ENCODE data around the gene ARHGEF28. TPM values are rescaled to one million over a fixed set of nuclear protein-coding genes. Genes with fewer than 3 reads are reported as not detected.

Gene ARHGEF28
- total RNA-seq, 1 experiment from 2014 or later = 6.1 TPM

DNA sequence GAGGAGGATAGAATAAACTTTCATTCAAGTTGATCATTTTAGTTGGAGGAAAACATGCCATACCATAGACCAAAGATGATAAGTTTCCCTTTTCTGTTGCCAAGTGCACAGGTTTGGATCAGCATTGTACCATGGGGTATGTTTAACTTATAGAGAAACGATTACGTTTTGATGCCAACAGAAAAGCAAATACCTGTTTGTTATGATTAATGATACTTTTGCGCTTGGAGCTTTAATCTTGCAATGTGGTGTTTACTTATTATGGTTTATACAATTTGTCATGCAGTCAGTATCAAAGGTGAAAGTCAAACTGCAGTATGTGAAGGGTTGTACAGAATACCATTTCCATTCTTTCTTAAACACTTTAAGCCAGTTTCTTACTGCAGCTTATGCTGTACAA is 13.2 kb upstream of the ARHGEF28 start:
- ChIA-PET CTCF (no interaction called here), RAD21 (ENCODE audit: low non-redundant PET in 1 of 2, low total read pairs in 2 of 2, uncharacterized antibody in 2 of 2, unreplicated experiment in 2 of 2) (no interaction called here), POLR2A (no interaction called here)
- Histone ChIP-seq H3K9ac (ENCODE audit: low read length) (no peak overlapping the region), H3K4me3 (replicated peaks in 1 of 2; ENCODE audit: low read depth in 1 of 2, low read length in 2 of 2) (no peak overlapping the region), H4K20me1 (ENCODE audit: insufficient read depth) (no peaks in the 10 kb centered on the region), H3K27ac (ENCODE audit: low read depth, low read length) (no peak overlapping the region), H3K4me1 (ENCODE audit: control insufficient read depth in 1 of 2, insufficient read depth in 2 of 2, low read length in 2 of 2) (peaks cover 0 to 12% of the 10 kb centered on the region in 2 experiments; a peak in 2 of 4 replicates), H3K9me3 (ENCODE audit: control insufficient read depth in 1 of 2, insufficient read depth in 1 of 2, low read depth in 1 of 2, low read length in 2 of 2) (no peaks in the 10 kb centered on the region), H2AFZ (ENCODE audit: low read depth, low read length, poor library complexity, severe bottlenecking) (no peak overlapping the region), H3K9me2 (ENCODE audit: insufficient read depth) (no peaks in the 10 kb centered on the region), H3K36me3 (ENCODE audit: control insufficient read depth in 1 of 2, insufficient read depth in 2 of 2, low read length in 2 of 2) (no peaks in the 10 kb centered on the region), H3K27me3 (ENCODE audit: insufficient read depth, low read length) (no peaks in the 10 kb centered on the region), H3K79me2 (ENCODE audit: insufficient read depth, low read length) (no peaks in the 10 kb centered on the region), H3K4me2 (ENCODE audit: low read length) (no peak overlapping the region)
- DNase-seq (ENCODE audit: low read depth, low spot score) (no peak), ATAC-seq (no peak)
- intact Hi-C loops (cut with micrococcal nuclease) = no loop called here
- TF ChIP-seq ZNF274 (IDR thresholded peaks at IDR 0.05; ENCODE audit: low read depth, low read length) (no peak), EZH2 (IDR thresholded peaks at IDR 0.05) (no peak), TCF7L2 (IDR thresholded peaks at IDR 0.05; ENCODE audit: borderline replicate concordance, extremely low read depth, insufficient read depth, insufficient read length) (no peak), ELF1 (IDR thresholded peaks at IDR 0.05; ENCODE audit: borderline replicate concordance, low read depth) (no peak), JUND (IDR thresholded peaks at IDR 0.05) (no peak)
- TF ChIP-seq, protein P1, sequence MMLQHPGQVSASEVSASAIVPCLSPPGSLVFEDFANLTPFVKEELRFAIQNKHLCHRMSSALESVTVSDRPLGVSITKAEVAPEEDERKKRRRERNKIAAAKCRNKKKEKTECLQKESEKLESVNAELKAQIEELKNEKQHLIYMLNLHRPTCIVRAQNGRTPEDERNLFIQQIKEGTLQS (IDR thresholded peaks at IDR 0.05) = no peak
- TF ChIP-seq, protein P2, sequence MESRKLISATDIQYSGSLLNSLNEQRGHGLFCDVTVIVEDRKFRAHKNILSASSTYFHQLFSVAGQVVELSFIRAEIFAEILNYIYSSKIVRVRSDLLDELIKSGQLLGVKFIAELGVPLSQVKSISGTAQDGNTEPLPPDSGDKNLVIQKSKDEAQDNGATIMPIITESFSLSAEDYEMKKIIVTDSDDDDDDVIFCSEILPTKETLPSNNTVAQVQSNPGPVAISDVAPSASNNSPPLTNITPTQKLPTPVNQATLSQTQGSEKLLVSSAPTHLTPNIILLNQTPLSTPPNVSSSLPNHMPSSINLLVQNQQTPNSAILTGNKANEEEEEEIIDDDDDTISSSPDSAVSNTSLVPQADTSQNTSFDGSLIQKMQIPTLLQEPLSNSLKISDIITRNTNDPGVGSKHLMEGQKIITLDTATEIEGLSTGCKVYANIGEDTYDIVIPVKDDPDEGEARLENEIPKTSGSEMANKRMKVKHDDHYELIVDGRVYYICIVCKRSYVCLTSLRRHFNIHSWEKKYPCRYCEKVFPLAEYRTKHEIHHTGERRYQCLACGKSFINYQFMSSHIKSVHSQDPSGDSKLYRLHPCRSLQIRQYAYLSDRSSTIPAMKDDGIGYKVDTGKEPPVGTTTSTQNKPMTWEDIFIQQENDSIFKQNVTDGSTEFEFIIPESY (IDR thresholded peaks at IDR 0.05; ENCODE audit: extremely low read depth, insufficient replicate concordance, low read length) = no peak
- no TSS peak for BruUV-seq (replicated peaks)

DNA sequence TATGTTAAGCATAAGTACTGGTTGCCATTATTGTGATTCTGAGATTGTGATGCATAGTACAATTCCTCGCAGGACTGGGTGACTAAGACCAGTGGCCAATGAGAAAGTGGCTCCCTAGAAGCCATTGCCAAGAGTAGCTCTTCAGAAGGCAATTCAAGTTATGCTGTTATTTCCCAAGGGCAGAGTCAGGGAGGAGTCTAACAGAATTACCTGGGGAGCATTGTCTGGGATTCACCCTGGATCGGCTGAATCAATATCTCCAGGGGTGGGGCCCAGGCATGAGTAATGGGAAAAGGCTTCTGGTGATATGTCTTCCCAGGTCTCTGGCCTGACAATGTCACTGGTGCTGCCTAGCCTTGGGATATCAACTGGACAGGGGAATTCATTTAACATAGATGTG is 10.9 kb upstream of the ARHGEF28 start:
- BruUV-seq (replicated peaks) = no TSS peak
- CTCF ChIA-PET = interaction anchor here (1.4 kb wide), 1 partner anchor 18 kb away, joined by 4 read pairs; no protein-coding TSS in a partner anchor

More for the DNA sequence above, 10.9 kb upstream of the ARHGEF28 start:
- Histone ChIP-seq H3K4me3 (replicated peaks in 1 of 2; ENCODE audit: low read depth in 1 of 2, low read length in 2 of 2) (no peak overlapping the region), H3K9ac (ENCODE audit: low read length) (no peak overlapping the region), H4K20me1 (ENCODE audit: insufficient read depth) (no peaks in the 10 kb centered on the region), H3K4me2 (ENCODE audit: low read length) (peak overlapping the region; percentile 28), H3K27me3 (ENCODE audit: insufficient read depth, low read length) (no peaks in the 10 kb centered on the region), H2AFZ (ENCODE audit: low read depth, low read length, poor library complexity, severe bottlenecking) (no peak overlapping the region), H3K79me2 (ENCODE audit: insufficient read depth, low read length) (no peaks in the 10 kb centered on the region), H3K9me2 (ENCODE audit: insufficient read depth) (no peaks in the 10 kb centered on the region), H3K27ac (ENCODE audit: low read depth, low read length) (no peak overlapping the region), H3K4me1 (ENCODE audit: control insufficient read depth in 1 of 2, insufficient read depth in 2 of 2, low read length in 2 of 2) (peaks cover 0 to 12% of the 10 kb centered on the region in 2 experiments; a peak in 2 of 4 replicates), H3K36me3 (ENCODE audit: control insufficient read depth in 1 of 2, insufficient read depth in 2 of 2, low read length in 2 of 2) (no peaks in the 10 kb centered on the region), H3K9me3 (ENCODE audit: control insufficient read depth in 1 of 2, insufficient read depth in 1 of 2, low read depth in 1 of 2, low read length in 2 of 2) (no peaks in the 10 kb centered on the region)
- ChIA-PET POLR2A (interaction anchor here (0.6 kb wide), 1 partner anchor 9 kb away, joined by 3 read pairs; no protein-coding TSS in a partner anchor), RAD21 (ENCODE audit: low non-redundant PET in 1 of 2, low total read pairs in 2 of 2, uncharacterized antibody in 2 of 2, unreplicated experiment in 2 of 2) (no interaction called here)
- TF ChIP-seq CBX3 (IDR thresholded peaks at IDR 0.05; ENCODE audit: low read depth) (no peak), JUND (IDR thresholded peaks at IDR 0.05) (0 out of 2 replicates have a peak, but pooled peaks have one; percentile 14)
- intact Hi-C loops (cut with micrococcal nuclease) = no loop called here
- ATAC-seq = peak; percentile 75
- DNase-seq (ENCODE audit: low read depth, low spot score) = no peak
